ENCODE measurements around the gene CX3CL1. TPM values are rescaled to one million over a fixed set of nuclear protein-coding genes. Genes with fewer than 3 reads are reported as not detected.
A peak's percentile ranks its signal among the peaks of the same experiment; 100 is the strongest.
"Not testable (repeated sequence)": the region's sequence is repeated elsewhere in the genome, so short reads cannot be mapped to it uniquely, and the experiment has no call there.

The CX3CL1 gene
- total RNA-seq, 1 experiment from 2014 or later, result 0.69 TPM

DNA sequence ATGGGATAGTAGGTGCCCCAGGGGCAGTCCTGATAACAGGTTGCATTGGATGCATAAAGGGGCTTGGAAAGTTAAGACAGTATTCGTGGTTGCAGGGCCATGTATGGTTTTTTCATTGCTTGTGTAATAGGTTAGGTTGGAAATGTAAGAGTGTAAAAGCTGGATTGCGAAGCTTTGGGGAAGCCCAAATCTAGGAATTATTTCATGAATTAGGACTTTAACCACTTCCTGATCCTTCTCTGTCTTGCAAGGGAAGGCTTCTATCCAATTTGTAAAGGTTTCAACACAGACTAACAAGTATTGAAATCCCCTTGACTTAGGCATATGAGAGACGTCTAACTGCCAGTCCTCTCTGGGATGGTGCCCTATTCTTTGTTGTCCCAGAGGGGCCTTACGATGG lies 24.5 kb downstream of the CX3CL1 start:
- no peaks in the 10 kb centered on the region for H3K36me3 ChIP-seq
- H3K9me3 ChIP-seq (replicated peaks), result no peaks in the 10 kb centered on the region
- H3K27me3 ChIP-seq, result no peaks in the 10 kb centered on the region; the same call in 1 of the 2 replicates
- DNase-seq, result no peak
- no peak overlapping the region for H3K27ac ChIP-seq
- no peaks in the 10 kb centered on the region for H3K4me1 ChIP-seq
- H3K4me3 ChIP-seq, result no peak overlapping the region

DNA sequence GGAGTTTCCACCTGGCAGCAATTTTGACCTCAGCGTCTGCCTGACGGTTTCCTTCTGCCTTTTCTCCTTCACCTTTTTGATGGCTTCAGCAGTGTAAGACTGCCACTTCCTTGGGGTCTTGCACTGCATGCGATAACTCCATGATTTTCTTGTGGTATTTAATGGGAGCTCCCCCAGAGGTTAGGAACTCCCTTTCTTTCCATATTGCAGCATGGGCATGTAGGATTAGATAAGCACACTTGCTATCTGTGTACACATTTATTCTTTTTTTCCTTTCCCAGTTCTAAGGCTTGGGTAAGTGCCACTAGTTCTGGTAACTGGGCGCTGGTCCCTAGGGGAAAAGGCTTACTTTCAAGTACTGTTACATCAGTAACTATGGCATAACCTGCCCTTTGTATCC lies 25.2 kb downstream of the CX3CL1 start:
- H3K4me3 ChIP-seq; H3K9me3 ChIP-seq (replicated peaks); H3K4me1 ChIP-seq; H3K27me3 ChIP-seq; H3K27ac ChIP-seq; H3K36me3 ChIP-seq; DNase-seq: not testable (repeated sequence)

DNA sequence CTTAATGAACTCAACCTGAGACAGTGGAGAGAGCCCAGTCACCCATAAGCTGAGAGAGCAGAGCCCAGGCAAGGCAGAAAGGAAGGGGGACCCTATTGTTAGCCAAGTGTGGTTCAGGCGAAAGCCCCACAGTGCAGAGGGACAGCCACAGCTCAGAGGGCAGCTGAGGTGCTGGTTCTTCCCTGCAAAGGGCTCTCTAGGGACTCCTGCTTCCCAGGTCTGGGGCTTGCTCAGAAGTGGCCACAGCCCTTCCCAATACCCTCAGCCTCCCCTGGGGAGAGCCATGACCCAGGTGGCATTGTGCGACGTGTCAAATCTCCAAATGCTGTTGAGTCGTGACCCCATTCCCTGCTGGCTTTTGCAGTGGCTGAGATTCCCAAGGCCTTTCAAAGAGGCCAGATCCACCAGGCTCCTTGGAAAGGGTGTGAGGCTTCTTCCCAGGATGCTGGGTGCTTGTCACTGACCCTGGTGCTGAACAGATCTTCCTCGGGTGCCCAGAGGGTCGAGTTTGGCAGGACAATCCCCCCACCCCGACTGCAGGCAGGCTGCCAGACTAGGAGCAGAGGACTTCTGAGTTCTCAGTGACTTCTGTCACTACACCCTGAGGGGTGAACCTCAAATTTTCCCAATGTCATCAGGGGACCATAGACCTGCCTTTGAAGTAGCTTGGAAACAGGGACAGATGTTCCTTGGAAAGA lies 29.8 kb downstream of the CX3CL1 start:
- Histone ChIP-seq H3K4me3 (no peak overlapping the region), H3K4me1 (no peaks in the 10 kb centered on the region), H3K36me3 (no peaks in the 10 kb centered on the region), H3K27ac (no peak overlapping the region), H3K27me3 (peaks cover 5% of the 10 kb centered on the region; the same call in 1 of the 2 replicates), H3K9me3 (replicated peaks) (no peaks in the 10 kb centered on the region)
- DNase-seq, result no peak

DNA sequence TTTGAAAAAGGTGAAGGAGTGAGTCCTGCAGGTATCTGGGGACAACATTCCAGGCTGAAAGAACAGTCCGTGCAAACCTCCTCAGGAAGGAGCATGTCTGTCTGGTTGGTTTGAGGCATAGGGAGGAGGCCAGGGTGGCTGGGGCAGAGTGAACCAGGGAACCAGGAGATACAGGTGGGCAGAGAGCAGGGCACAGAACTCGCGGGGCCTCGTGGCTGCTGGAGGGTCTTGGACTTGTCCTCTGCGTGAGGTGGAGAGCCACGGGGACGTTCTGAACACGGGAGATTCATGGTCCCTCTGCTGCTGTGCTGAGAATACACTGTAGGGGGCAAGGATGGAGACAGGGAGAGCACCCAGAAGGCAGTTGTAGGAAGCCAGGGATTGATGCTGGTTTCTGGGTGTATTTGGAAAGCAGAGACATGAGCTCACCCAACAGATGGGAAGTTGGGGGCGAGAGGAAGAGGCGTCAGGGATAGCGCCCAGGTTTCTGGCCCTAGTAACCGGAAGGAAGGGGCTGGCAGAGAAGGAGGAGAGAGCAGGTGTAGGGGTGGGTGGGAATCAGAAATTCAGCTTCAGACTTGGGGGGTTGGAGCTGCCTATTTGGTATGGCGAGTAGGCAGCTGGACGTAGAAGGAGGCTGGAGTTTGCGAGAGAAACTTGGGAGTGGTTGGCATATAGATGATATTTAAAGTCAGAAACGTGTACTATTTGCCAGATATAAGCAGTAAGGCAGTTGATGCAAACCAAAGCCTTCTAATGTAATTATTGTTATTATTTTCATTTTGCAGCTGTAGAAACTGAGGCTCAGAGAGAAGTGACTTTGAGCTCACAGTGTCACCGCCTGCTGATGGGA lies 31.9 kb downstream of the CX3CL1 start, which contains the start of gene CCL17:
TSS of gene CCL17 (plus strand) at position 803 of the 853 bp plus-strand sequence. CDS start 9,166 bp downstream, outside the sequence.
- Histone ChIP-seq H3K36me3 (no peaks in the 10 kb centered on the region), H3K27ac (no peak within 1 kb of the TSS), H3K4me3 (no peak within 1 kb of the TSS), H3K9me3 (replicated peaks) (no peaks in the 10 kb centered on the region), H3K4me1 (no peaks in the 10 kb centered on the region), H3K27me3 (peaks cover 5% of the 10 kb centered on the region; the same call in 1 of the 2 replicates)
- no peak for DNase-seq

DNA sequence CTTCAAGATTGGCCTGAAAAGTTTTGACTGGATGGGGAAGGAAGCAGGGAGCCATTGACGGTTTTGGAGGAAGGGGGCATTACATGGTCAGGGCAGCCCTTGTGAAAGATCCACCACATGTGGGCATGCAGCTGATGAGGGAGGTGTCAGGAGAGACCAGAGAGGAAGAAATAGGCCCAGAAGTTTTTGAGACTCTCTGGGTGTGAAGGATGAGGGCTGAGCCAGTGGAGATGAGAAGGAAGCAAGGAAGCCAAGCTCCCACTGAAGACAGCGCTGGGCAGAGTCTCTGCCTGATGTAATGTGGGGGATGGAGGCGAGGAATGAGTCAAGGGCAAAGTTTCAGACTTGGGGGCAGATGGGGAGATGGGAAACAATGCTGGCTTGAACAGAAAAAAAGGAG lies 32.8 kb downstream of the CX3CL1 start:
- Histone ChIP-seq H3K9me3 (replicated peaks) (no peaks in the 10 kb centered on the region), H3K36me3 (no peaks in the 10 kb centered on the region), H3K4me3 (no peak overlapping the region), H3K27me3 (peaks cover 5% of the 10 kb centered on the region; the same call in 1 of the 2 replicates), H3K27ac (no peak overlapping the region), H3K4me1 (peaks cover 5% of the 10 kb centered on the region)
- DNase-seq, result no peak

DNA sequence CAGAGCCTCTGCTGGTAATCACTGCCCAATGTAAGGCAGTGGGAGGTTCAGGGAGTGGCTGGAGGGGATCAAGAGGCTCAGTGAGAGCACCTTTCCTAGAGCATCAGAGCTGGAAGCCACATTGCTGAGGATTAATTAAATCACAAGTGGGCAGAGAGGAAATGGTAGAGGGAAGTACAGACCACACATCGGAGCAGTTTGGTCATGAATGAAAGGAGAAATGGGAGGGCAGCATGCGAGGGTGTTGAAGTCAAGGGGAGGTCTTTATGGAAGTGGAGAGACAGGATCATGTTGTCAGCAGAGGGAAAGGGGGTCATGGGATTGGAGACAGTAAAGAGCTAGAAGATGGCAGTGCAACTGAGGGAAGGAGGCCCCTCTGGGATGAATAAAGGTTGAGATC lies 34.6 kb downstream of the CX3CL1 start:
- Histone ChIP-seq H3K4me1 (peaks cover 21% of the 10 kb centered on the region), H3K36me3 (no peaks in the 10 kb centered on the region), H3K9me3 (replicated peaks) (no peaks in the 10 kb centered on the region), H3K27me3 (peaks cover 5% of the 10 kb centered on the region; the same call in 1 of the 2 replicates), H3K27ac (no peak overlapping the region), H3K4me3 (no peak overlapping the region)
- no peak for DNase-seq

DNA sequence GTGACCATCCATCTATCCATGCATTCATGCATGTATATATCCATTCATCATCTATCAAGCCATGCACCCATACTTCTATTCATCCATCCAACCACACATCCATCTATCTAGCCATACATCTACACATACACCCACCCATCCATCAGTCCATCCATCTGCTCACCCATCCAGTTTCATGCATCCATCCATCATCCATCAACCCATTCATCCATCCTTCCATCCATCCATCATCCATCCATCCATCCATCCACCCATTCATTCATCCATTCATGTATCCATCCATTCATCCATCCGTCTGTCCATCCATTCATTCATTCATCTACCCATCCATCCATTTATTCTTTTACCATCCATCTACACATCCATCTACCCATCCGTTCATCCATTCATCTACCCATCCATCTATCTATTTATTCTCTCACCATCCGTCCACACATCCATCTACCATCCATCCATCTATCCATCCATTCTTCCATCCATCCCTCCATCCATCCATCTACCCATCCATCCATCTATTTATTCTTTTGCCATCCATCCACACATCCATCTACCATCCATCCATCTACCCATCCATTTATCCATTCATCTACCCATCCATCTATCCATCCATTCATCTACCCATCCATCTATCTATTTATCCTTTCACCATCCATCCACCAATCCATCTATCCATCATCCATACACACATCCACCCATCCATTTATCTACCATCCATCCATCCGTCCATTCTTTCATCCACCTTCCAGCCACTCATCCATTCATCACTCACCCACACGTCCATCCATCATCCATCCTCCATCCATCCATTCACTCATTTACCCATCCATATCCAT lies 35.4 kb downstream of the CX3CL1 start:
- H3K4me1 ChIP-seq, result peaks cover 22% of the 10 kb centered on the region

DNA sequence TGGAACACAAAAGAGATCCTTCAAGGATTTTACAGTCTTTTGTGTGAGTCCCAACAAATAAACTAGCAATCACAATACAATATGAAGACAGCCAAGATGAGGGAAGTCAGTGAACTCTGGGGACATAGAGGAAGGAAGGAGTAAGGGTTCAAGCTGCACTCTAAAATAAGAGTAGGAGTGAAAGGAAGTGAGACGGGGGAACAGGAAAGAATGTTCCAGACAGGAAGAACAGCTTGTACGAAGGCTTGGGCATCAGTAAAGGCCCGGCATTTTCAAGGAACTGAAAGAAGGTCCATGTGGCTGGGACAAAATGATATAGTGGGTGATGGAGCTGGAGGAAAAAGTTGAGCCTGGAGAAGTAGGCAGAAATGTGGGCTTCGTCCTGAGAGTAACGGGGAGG lies 36.8 kb downstream of the CX3CL1 start:
- H3K4me1 ChIP-seq, result peaks cover 22% of the 10 kb centered on the region
- H3K4me3 ChIP-seq, result no peak overlapping the region
- H3K36me3 ChIP-seq, result no peaks in the 10 kb centered on the region
- H3K9me3 ChIP-seq (replicated peaks), result no peaks in the 10 kb centered on the region
- DNase-seq, result no peak
- H3K27ac ChIP-seq, result no peak overlapping the region
- H3K27me3 ChIP-seq, result no peaks in the 10 kb centered on the region

More for the DNA sequence above, 35.4 kb downstream of the CX3CL1 start:
- Histone ChIP-seq H3K9me3 (replicated peaks) (no peaks in the 10 kb centered on the region), H3K36me3 (no peaks in the 10 kb centered on the region), H3K27me3 (no peaks in the 10 kb centered on the region; the same call in 1 of the 2 replicates), H3K4me3 (no peak overlapping the region), H3K27ac (no peak overlapping the region)
- no peak for DNase-seq

DNA sequence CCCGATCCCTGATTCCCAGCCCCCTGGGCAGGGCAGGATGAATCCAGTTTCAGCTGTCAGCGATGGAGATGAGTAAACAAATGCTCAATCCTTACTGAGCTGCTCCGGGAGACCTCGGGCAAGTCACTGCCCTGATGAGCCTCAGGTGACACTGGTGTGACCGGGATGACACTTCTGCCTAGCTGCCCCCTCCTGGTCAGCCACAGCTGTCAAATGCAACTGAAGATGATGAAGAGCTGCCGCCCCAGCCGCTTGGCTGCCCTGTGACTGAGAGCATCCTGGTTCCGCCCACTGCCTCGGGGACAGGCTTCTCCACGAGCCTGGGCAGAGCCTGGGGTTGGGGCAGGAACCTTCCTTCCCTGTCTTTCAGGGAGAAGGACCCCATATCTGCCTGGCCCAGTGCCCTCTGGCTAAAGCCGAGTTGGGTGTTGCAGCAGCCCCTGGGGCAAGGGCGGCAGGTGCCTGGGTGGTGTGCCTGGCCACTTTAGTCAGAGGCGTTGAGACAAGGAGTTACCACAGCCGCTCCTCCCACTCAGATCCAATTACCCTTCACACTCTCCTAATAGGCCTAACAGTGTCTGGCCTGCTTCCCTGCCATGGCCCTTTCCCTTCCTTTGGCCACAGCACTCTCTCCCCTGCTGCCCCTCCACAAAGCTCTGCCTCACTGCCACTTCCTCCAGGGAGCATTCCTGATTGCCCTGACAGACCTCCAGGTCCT lies 37.7 kb downstream of the CX3CL1 start:
- Histone ChIP-seq H3K27ac (no peak overlapping the region), H3K9me3 (replicated peaks) (no peaks in the 10 kb centered on the region), H3K4me1 (peaks cover 22% of the 10 kb centered on the region), H3K36me3 (no peaks in the 10 kb centered on the region), H3K4me3 (no peak overlapping the region), H3K27me3 (no peaks in the 10 kb centered on the region)
- DNase-seq, result peak; percentile 74 to 88

DNA sequence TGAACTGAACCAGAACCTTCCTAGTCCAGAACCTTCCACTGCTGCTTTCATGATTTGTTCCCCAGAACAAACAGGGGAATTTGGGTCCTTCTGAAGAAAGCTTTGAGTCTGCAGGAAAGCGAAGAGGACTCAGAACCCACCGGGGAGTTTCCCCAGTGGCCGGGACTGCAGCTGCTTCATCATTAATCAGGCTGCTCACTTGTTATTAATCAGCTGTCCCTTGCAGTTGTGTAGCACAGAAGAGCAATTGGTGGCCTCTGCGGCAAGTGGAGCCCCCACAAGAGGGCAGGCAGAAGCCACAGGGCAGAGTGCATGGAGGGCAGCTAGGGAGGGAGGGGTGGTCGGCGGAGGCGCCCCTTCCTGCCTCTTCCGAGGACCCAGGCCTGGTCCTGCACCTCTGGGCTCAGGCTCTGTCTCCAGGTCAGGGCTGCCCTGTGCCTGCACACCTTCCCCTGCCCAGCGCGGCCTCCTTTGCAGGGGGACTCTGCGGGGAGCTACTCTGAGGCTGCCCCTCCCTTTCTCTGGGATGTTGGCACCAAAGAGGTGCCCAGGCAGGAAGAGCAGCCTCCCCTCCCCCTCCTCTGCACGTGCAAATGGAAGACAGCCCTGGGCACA lies 39.2 kb downstream of the CX3CL1 start:
- Histone ChIP-seq H3K27me3 (no peaks in the 10 kb centered on the region), H3K36me3 (no peaks in the 10 kb centered on the region), H3K27ac (no peak overlapping the region), H3K4me1 (peaks cover 22% of the 10 kb centered on the region), H3K4me3 (no peak overlapping the region), H3K9me3 (replicated peaks) (no peaks in the 10 kb centered on the region)
- DNase-seq, result peak; percentile 84 to 92

DNA sequence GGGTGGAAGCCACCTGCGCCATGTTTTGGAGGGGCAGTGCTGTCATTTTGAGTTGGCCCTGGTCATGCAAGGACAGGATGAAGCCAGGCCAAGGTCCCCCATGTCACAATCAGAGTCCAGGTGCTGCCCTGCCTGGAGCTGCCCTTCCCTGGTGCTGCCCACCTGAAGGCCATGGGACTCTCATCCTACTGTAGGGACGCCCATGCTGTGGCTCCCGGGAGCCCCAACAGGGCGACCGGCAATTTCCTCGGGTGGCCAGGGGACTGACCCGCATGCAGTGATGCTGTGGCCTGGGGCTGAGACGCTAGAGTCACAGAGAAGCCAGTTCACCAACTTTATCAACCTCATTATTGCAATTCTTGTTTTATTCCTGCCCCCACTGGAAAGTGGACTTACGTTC lies 40.3 kb downstream of the CX3CL1 start:
- peaks cover 22% of the 10 kb centered on the region for H3K4me1 ChIP-seq
- no peaks in the 10 kb centered on the region for H3K9me3 ChIP-seq (replicated peaks)
- no peaks in the 10 kb centered on the region for H3K27me3 ChIP-seq
- no peak overlapping the region for H3K4me3 ChIP-seq
- H3K27ac ChIP-seq, result no peak overlapping the region
- no peaks in the 10 kb centered on the region for H3K36me3 ChIP-seq
- no peak for DNase-seq

DNA sequence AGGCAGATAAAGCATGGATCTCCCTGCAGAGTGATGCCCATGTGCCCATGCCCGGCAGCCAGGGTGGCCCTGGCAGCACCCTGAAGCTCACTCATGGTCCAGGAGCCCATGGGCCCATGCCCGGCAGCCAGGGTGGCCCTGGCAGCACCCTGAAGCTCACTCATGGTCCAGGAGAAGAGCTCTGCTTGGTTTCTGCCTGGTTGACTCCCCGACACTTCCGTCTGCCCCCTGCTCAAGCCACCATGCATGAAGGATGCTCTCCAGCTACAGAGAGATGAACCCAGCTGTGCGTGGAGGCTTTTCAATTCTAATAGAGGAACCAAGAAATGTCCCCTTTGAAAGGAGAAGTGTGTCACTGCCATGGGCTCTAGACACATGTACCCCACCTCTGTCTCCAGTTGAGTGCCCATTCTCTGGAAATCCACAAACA lies 41.0 kb downstream of the CX3CL1 start:
- no peak for DNase-seq
- Histone ChIP-seq H3K36me3 (no peaks in the 10 kb centered on the region), H3K4me3 (no peak overlapping the region), H3K27me3 (no peaks in the 10 kb centered on the region), H3K4me1 (peaks cover 26% of the 10 kb centered on the region), H3K27ac (no peak overlapping the region), H3K9me3 (replicated peaks) (no peaks in the 10 kb centered on the region)

DNA sequence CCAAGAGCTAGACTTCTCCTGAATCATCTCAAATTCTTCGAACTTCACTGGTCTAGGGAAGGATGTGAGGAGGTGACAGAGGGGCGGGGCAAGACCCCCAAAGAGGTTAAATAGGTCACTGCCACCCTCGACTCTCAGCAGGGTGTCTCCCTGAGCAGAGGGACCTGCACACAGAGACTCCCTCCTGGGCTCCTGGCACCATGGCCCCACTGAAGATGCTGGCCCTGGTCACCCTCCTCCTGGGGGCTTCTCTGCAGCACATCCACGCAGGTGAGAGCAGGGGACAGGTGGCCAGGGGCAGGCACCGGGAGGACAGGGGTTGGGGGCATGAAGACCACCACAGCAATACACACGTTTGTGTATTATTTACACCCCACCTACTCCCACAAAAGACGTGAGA lies 41.4 kb downstream of the CX3CL1 start:
- DNase-seq, result no peak
- H3K27me3 ChIP-seq, result no peaks in the 10 kb centered on the region
- no peaks in the 10 kb centered on the region for H3K36me3 ChIP-seq
- no peak overlapping the region for H3K4me3 ChIP-seq
- no peak overlapping the region for H3K27ac ChIP-seq
- peaks cover 29% of the 10 kb centered on the region for H3K4me1 ChIP-seq
- H3K9me3 ChIP-seq (replicated peaks), result no peaks in the 10 kb centered on the region

DNA sequence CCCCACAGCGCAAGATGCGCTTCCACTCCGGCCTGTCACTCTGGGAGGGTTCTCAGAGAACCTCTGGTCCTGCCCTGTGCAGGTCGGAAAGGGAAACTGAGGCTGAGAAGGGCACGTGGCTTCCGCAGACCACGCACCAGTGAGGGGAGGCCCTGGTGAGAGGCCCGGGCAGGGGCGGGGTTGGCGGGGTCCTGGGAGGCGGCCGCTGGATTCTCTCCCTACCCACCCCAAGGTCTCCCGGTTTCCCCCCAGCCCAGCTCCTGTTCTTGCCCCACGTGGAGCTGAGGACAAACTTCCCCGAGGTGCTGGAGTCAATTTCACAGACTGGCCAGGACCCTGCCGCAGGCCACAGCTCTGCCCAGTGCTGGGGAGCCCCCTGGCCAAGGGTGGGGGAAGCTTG lies 43.8 kb downstream of the CX3CL1 start:
- Histone ChIP-seq H3K27ac (peak overlapping the region; percentile 76), H3K27me3 (no peaks in the 10 kb centered on the region), H3K4me3 (peak overlapping the region; percentile 62), H3K4me1 (peaks cover 14% of the 10 kb centered on the region), H3K9me3 (replicated peaks) (no peaks in the 10 kb centered on the region), H3K36me3 (no peaks in the 10 kb centered on the region)
- DNase-seq, result peak in 1 of 2 experiments; percentile 17
